Activated CD8-positive, alpha-beta memory T cell treated with anti-CD3 and anti-CD28 coated beads for 48 hours (primary cell): ENCODE measurements around the gene YJU2.
"Not testable (repeated sequence)": the region's sequence is repeated elsewhere in the genome, so short reads cannot be mapped to it uniquely, and the experiment has no call there.

Experiments used
- DNase-seq, 3 experiments: peaks; one replicate each; pipeline ENCODE4 v3.0.0-alpha.2; 2020; ENCODE audit warnings: low read depth in 2 of 3, low spot score in 2 of 3

Gene YJU2

DNA sequence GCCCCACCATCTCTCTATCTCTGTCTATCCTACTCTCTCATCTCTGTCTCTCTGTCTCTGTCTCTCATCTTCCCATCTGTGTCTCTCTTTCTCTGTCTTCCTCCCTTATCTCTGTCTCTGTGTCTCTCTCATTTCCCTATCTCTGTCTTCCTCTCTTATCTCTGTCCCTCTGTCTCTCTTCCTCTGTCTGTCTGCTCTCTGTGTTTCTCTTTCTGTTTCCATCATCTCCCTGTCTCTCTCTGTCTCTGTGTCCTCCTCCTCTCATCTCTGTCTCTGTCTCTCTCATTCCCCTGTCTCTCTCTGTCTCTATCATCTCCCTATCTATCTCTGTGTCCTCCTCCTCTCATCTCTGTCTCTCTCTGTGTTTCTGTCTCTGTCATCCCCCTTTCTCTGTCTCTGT, 19.1 kb upstream of the YJU2 start:
- no peak for DNase-seq

DNA sequence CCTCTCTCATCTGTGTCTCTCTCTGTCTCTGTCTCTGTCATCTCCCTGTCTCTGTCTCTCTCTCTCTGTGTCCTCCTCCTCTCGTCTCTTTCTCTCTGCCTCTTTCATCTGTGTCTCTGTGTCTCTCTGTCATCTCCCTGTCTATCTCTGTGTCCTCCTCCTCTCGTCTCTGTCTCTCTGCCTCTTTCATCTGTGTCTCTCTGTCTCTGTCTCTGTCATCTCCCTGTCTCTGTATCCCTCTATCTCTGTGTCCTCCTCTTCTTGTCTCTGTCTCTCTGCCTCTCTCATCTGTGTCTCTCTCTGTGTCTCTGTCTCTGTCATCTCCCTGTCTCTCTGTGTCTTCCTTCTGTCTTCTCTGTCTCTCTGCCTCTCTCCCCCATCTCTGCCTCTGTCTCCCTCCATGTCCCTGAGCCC, 18.1 kb upstream of the YJU2 start:
- no peak for DNase-seq

DNA sequence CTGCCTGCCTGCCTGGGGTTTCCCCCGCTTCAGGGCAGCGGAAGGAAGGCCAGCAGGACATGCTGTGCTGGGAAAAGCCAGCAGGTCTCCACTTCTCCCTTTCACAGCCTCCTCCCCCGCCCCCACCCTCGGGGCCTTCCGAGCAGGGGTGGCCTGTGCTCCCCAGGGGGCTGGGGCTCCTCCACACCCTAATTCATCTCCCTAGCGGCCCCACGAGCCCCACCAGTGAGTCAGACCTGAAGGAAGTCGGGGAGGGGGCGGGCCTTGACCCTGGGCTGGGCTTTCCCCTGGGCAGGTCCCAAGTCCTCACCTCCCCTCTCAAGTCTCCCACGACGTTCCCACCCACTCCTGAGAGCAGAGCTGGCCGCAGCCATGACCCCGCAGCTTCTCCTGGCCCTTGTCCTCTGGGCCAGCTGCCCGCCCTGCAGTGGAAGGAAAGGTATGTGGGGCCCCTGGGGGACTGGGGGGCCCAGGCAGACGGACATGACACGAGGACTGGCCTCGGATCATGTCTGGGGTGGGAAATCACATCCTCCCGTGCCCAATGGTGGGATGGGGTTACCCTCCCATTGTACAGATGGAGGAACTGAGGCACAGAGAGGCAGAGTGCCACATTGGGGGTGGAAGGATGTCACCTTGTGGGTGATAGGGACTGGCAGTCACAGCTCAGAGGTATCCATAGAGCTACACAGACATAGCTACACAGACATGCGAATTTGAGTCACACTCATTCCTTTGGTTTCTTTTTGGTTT, 17.5 kb upstream of the YJU2 start, which contains the start of gene EBI3:
EBI3 (plus strand) TSS at position 345 of the 753 bp plus-strand sequence; CDS start at position 373, 28 bp downstream.
- DNase-seq, result peak; percentile 21 to 67 (median 37)

DNA sequence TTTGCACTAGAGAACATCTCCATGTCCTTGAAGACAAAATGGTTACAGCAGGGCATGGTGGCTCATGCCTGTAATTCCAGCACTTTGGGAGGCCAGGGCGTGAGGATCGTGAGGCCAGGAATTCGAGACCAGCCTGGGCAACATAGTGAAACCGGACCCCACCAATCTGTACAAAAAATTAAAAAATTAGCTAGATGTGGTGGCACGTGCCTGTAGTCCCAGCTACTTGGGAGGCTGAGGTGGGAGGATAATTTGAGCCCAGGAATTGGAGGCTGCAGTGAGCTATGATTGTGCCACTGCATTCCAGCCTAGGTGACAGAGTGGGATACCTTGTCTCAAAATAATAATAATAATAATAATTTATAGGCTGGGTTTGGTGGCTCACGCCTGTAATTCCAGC, 16.6 kb upstream of the YJU2 start:
- not testable (repeated sequence) for DNase-seq

DNA sequence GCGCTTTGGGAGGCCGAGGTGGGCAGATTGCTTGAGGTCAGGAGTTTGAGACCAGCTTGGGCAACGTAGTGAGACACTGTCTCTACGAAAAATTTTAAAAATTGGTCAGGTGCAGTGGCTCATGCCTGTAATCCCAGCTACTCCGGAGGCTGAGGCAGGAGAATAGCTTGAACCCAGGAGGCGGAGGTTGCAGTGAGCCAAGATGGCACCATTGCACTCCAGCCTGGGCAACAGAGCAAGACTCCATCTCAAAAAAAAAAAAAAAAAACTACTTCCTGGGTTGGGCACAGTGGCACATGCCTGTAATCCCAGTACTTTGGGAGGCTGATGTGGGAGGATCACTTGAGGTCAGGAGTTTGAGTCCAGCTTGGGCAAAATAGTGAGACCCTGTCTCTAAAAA, 15.4 kb upstream of the YJU2 start:
- DNase-seq, result not testable (repeated sequence)

DNA sequence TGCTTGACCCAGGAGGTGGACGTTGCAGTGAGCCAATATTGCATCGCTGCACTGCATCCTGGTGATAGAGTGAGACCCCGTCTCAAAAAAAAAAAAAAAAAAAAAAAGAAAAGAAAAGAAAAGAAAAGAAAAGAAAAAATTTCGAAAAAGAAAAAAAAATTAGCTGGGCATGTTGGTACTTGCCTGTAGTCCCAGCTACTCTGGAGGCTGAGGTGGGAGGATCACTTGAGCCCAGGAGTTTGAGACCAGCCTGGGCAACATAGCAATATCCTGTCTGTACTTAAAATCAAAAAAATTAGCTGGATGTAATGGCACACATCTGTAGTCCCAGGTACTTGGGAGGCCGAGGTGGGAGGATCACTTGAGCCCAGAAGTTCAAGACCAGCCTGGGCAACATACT, 14.7 kb upstream of the YJU2 start:
- not testable (repeated sequence) for DNase-seq

DNA sequence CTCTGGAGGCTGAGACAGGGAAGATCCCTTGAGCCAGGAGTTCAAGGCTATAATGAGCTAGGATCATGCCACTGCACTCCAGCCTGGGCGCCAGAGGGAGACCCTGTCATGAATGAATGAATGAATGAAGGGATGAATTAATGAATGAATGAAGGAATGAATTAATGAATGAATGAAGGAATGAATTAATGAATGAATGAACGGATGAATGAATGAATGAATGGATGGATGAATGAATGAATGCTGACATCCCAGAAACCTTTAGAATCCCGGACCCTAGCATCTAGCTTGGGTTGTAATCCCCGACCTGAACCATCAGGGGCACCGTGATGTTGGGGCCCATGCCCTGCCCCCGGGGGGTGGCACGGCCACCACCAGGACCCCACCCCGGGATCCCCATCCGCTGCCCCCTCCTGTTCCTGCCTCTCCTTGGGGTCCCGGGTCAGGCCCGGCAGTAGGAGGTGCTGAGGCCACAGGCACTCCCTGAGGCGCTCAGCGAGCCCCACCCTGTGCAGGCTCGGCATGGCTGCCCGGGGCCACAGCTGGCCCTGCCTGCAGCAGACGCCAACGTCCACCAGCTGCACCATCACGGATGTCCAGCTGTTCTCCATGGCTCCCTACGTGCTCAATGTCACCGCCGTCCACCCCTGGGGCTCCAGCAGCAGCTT, 14.1 kb upstream of the YJU2 start:
- DNase-seq, result no peak

DNA sequence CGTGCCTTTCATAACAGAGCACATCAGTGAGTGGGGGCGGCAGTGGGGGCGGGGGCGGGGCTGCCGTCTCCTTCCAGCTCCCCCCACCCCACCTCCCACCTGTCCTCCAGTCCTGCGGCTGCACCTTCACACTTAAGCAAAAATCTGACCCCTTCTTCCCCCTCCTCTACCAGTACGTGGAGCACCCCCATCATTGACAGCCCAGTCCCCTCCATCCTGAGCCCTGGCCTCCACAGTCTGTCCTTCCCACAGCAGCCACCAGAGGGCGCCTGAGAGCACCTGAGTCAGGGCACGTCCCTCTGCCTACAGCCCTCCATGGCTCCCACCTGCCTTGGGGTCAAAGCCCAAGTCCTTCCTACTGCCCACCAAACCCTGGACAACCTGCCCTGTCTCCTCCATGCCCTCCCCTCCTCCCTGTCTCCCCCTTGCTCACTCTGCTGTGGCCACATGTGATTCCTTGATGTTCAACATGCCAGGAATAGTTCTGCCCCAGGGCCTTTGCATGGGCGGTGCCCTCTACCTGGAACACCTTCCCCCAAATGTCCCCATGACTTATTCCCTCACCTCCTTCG, 13.5 kb upstream of the YJU2 start:
- peak; percentile 42 to 88 (median 82) for DNase-seq

DNA sequence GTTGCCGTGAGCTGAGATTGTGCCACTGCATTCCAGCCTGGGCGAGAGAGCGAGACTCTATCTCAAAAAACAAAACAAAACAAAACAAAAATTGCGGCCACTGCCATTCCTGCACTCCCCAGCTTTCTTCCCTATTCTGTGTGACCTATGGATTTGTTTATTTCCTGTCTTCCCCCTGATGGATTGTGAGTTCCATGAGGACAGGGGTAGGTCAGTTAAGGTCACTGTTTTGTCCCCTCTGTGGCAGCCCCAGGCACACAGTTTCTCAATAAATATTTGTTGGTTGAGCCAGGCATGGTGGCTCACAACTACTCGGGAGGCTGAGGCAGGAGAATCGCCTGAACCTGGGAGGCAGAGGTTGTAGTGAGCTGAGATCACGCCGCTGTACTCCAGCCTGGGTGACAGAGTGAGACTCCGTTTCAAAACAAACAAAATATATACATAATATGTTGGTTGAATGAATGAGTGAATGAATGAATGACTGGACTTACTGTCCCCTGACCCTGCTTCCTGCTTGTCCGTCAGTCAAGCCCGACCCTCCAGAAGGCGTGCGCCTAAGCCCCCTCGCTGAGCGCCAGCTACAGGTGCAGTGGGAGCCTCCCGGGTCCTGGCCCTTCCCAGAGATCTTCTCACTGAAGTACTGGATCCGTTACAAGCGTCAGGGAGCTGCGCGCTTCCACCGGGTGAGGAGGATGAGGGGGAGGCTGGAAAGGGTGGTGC, 12.6 kb upstream of the YJU2 start:
- DNase-seq, result no peak

DNA sequence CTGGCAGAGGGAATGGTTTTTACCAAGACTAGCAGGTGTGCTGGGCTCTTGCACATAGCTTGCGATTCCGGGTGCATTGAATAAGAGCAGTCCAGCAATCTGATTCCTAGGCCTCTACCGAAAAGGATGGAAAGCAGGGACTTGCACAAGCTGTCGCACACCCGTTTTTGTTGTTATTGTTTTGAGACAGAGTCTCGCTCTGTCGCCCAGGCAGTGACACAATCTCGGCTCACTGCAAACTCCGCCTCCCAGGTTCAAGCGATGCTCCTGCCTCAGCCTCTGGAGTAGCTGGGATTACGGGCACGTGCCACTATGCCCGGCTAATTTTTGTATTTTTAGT, 12.0 kb upstream of the YJU2 start:
- no peak for DNase-seq

DNA sequence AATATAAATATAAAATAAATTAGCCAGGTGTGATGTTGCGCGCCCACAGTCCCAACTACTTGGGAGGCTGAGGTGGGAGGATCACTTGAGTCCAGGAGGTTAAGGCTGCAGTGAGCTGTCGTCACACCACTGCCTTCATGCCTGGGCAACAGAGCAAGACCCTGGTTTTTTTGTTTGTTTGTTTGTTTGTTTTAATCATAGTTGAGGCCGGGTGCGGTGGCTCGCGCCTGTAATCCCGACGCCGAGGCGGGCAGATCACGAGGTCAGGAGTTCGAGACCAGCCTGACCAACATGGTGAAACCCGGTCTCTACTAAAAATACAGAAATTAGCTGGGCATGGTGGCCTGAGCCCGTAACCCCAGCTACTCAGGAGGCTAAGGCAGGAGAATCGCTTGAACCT, 9.4 kb upstream of the YJU2 start:
- DNase-seq, result not testable (repeated sequence)

DNA sequence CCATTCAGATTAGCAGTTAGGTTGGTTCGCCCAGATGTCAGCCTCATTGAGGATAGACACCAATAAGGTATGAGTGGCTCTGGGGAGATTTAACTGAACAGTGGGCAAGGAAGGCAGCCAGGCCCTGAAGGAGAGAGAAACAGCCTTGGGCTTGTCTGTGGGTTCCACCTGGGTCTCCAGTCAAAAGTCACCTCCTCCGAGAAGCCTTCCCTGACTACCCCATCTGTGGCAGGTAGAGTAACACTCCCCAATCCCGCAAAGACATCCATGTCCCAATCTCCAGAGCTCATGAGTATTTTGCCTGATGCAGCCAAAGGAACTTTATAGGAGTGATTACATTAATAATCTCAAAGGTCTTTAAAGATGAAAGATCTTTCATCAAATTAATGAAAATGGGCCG, 8.0 kb upstream of the YJU2 start:
- DNase-seq, result no peak

DNA sequence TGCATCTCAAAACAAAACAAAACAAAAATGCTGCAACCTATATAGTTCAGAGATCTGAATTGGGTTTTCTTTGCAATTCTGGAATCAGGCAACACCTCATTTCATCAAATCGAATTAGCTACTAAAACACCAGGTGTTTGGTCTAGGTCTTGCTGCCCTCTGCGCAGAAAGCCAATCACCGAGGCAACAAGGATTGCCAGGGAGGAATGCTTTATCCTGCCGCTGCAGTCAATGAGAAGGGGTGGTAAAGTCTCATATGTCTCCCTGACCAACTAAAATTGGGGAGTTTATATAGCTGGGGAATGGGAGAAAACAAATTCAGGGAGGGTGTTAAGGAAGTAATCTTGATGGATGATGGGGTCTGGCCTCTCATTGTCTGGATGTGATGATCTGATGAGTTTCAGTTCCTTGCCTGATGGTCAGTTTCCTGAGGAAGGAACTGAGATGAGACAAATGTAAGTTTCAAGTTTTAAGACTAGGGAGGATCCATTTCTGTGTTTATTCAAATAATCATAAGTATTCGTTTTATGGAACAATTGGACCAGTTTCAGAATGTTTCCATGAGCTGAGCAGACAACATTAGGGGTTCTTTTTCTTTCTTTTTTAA, 5.0 kb upstream of the YJU2 start:
- no peak for DNase-seq

DNA sequence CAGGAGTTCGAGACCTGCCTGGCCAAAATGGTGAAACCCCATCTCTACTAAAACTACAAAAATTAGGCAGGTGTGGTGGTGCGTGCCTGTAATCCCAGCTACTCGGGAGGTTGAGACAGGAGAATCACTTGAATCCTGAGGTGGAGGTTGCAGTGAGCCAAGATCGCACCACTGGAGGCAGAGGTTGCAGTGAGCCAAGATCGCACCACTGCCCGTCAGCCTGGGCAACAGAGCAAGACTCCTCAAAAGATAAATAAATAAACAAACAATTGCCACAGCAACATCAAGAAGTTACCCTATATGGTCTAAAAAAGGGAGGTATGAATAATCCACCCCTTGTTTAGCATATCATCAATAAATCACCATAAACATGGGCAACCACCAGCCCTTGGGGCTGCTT, 942 bp upstream of the YJU2 start:
- DNase-seq, result not testable (repeated sequence)

DNA sequence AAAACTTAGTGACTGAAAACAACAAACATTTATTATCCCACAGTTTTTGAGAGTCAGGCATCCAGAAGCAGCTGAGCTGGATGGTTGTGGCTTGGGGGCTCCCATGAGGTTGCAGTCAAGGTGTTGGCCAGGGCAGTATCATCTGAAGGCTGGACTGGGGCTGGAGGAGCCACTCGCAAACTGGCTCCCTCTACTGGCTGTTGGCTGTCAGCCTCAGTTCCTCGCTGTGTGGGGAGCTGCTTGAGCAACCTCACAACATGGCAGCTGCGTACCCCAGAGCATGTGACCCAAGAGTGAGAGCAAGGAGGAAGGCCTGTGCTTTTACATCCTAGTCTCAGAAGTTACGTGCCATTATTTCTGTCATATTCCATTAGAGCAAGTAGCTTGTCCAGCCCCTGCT, 9.7 kb downstream of the YJU2 start:
- DNase-seq, result no peak

DNA sequence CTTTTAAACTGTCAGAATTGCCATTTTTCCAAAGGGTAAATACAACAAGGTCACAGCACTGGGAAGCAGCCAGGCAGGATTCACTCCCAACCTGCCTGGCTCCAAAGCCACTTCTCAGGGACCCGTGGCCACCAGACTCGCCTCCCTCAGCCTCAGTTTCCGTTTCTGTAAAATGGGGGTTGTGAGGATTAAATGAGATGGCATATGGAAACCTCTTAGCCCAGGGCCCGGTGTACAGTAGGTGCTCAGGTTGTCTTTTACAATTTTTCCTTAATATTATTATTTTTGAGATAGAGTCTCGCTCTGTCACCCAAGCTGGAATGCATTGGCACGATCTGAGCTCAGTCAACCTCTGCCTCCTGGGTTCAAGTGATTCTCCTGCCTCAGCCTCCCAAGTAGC, 10.1 kb downstream of the YJU2 start:
- DNase-seq, result no peak

DNA sequence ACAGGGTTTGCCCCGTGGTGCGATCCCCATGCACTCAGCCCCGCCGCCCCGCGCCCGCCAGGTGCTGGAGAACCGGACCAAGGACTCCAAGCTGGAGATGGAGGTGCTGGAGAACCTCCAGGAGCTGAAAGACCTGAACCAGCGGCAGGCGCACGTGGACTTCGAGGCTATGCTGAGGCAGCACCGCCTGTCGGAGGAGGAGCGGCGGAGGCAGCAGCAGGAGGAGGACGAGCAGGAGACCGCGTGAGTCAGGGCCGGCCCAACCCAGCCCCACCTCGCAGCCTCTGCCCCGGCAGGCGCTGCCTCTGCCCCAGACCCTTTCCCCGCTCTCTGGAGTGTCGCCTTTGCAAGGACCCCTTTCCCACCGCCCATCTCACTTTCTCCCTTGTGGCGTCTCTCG, 11.3 kb downstream of the YJU2 start:
- no peak for DNase-seq

DNA sequence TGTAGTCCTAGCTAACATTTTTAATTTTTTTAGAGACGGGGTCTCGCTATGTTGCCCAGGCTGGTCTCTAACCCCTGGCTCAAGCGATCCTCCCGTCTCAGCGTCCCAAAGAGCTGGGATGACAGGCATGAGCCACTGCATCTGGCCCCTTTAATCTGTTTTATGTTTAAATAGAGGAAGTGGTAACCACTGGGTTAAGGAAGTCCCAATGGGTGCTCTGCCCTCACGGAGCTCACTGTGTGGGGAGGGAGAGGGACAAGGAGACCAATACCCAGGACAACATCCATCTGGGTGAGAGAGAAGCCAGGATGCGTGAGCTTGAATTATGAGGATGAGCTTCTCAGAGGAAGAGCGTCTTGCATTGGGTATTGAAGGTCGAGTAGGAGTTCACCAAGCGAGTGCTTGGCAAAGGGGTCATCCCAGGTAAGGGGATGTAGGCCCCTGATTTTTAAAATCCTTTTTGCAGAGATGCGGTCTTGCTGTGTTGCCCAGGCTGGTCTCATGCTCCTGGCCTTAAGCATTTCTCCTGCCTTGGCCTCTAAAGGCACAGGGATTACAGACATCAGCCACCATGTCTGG, 13.8 kb downstream of the YJU2 start:
- DNase-seq, result no peak

DNA sequence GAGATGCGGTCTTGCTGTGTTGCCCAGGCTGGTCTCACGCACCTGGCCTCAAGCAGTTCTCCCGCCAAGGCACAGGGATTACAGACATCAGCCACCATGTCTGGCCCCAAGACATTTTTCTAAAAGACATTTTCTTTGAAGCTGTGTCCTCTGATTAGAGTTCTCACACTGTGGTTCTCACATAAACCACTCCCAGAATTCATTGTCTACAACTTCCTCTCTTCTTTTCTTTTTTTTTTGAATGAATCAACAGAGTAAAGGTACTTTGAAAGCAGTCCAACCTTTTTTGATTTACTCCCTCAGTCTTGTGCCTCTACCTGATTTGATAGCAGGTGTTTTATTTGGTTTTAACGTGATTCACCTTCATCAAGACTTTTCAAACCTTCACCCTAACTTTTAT, 17.9 kb downstream of the YJU2 start:
- DNase-seq, result no peak

DNA sequence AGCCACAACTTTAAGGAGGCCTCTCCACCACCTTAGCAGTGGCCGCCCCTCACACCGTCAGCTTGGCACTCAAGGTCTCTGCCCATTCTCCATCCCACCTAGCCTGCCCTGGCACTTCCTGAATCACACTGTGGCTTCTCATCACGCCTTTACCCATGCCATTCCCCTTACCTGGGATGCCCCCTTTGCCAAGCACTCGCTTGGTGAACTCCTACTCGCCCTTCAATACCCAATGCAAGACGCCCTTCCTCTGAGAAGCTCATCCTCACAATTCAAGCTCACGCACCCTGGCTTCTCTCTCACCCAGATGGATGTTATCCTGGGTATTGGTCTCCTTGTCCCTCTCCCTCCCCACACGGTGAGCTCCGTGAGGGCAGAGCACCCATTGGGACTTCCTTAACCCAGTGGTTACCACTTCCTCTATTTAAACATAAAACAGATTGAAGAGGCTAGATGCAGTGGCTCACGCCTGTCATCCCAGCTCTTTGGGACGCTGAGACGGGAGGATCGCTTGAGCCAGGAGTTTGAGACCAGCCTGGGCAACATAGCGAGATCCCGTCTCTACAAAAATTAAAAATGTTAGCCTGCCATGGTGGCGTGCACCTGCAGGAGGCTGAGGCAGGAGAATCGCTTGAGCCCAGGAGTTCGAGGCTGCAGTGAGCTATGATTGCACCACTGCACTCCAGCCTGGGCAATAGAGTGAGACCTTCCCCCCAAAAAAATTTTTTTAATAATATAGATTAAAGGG, 19.5 kb downstream of the YJU2 start:
- no peak for DNase-seq
